HG03521 (cell line): ENCODE measurements around the gene MAP7.
"Not testable (repeated sequence)": the region's sequence is repeated elsewhere in the genome, so short reads cannot be mapped to it uniquely, and the experiment has no call there.

Experiments
- ATAC-seq: cut with Tn5 transposase; IDR thresholded peaks from one replicate; pipeline ENCODE4 v1.9.1; 2021; ENCODE audit warnings: mild to moderate bottlenecking, moderate library complexity; ENCODE audit not compliant: unreplicated experiment

Gene MAP7

GRCh38 chr6:136317021-136317694 is 233.1 kb downstream of the MAP7 start:
- peak; percentile 69 for ATAC-seq

GRCh38 chr6:136315594-136315993 is 234.6 kb downstream of the MAP7 start:
- no peak for ATAC-seq

GRCh38 chr6:136312975-136313374 is 237.2 kb downstream of the MAP7 start:
- ATAC-seq, result no peak

DNA sequence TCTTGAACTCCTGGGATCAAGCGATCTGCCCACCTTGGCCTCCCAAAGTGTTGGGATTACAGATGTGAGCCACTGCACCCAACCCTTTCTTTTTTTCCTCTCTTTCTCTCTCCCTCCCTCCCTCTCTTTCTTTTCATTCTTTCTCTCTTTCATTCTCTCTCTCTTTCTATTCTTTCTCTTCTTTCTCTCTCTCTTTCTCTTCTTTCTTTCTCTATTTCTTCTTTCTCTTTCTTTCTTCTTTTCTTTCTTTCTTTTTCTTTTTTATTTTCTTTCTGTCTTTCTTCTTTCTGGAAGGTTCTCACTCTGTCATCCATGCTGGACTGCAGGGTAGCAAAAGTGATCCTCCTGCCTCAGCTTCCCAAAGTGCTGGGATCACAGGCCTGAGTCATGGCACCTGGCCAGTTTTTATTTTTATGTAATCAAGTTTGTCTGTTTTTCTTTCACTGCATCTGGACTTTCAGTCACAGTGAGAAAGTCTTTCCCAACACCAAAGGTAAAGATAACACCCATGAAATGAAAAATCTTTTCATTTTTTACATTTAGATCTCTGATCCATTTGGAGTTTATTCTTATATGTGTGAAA is 240.4 kb downstream of the MAP7 start:
- no peak for ATAC-seq

GRCh38 chr6:136309171-136309570 is 241.1 kb downstream of the MAP7 start:
- no peak for ATAC-seq

DNA sequence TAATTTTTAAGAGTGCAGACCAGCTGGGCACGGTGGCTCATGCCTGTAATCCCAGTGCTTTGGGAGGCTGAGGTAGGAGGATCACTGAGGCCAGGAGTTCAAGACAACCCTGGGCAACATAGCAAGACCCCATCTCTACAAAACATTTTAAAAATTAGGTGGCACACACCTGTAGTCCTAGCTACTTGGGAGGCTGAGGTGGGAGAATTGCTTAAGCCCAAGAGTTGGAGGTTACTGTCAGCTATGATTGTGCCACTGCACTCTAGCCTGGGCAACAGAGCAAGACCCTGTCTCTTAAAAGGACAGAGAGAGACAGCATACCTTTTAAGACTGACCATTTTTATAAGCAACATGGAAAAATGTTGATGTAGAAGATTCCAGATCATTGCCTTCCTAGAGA is 241.8 kb downstream of the MAP7 start:
- ATAC-seq, result not testable (repeated sequence)

- no peak for ATAC-seq
Observed at GRCh38 chr6:136307351-136307750, 242.9 kb downstream of the MAP7 start.

DNA sequence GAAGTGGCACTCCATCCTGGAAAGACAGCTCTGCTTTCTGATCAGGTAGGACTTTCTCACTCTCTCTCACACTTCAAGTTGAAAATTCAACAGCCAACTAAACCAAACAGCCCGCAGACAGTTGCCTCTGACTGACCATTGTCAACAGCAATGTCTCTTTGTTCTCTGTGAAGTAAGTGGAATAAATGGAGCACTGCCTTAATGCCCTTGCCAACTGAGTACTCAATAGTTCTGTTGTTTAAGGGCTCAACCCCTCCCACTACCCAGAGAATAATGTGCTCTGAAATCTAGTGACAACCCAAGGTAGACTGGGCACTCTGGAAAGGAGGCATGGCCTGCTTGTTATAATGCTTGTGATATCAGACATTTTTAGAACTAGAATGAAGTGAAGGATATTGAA is 243.8 kb downstream of the MAP7 start:
- ATAC-seq, result no peak

GRCh38 chr6:136304410-136304809 is 245.8 kb downstream of the MAP7 start:
- ATAC-seq, result no peak

DNA sequence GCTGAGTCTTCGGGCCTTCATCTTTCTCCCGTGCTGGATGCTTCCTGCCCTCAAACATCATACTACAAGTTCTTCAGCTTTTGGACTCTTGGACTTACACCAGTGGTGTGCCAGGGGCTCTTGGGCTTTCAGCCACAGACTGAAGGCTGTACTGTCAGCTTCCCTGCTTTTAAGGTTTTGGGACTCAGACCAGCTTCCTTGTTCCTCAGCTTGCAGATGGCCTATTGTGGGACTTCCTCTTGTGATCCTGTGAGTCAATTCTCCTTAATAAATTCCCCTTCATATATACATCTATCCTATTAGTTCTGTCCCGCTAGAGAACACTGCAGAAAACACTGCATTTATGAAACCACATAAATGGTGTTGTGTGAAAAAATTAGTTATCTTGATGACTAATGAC is 246.7 kb downstream of the MAP7 start:
- no peak for ATAC-seq

GRCh38 chr6:136294621-136295020 is 255.6 kb downstream of the MAP7 start:
- no peak for ATAC-seq
